LNCaP clone FGC (cell line): ENCODE results near the gene PATJ.

Source experiments
- DNase-seq: peaks from one replicate; pipeline ENCODE4 v3.0.0-alpha.2; 2011; ENCODE audit warnings: low read depth
- H3K4me3 ChIP-seq: 2 replicates; pipeline ENCODE4 v1.5.1; 2011; ENCODE audit warnings: mild to moderate bottlenecking, low read depth, low read length, control low read depth
- TF ChIP-seq, protein P1 (sequence below): IDR thresholded peaks from 2 replicates; pipeline ENCODE4 v1.5.1; 2012; ENCODE audit warnings: mild to moderate bottlenecking; ENCODE audit not compliant: control insufficient read depth, insufficient read depth; ENCODE audit errors: extremely low read depth

Gene PATJ

DNA sequence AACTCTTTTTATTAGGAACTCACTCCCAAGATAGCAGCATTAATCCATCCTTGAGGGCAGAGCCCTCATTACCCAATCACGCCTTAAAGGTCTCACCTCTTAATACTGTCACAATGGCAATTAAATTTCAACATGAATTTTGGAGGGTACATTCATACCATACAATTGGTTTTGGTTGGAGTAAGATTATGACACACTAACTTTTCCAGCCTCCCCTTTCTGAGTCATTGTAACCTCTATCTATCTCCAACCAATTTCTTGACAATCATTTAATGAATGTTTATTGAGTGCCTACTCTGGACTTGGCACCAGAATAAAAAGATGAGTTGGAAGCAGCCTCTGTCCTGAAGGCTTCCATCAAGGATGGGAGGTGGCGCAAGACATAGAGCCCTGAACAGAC lies 358.2 kb downstream of the PATJ start:
- DNase-seq, result no peak
- H3K4me3 ChIP-seq, result no peak overlapping the region
- TF ChIP-seq, protein P1, sequence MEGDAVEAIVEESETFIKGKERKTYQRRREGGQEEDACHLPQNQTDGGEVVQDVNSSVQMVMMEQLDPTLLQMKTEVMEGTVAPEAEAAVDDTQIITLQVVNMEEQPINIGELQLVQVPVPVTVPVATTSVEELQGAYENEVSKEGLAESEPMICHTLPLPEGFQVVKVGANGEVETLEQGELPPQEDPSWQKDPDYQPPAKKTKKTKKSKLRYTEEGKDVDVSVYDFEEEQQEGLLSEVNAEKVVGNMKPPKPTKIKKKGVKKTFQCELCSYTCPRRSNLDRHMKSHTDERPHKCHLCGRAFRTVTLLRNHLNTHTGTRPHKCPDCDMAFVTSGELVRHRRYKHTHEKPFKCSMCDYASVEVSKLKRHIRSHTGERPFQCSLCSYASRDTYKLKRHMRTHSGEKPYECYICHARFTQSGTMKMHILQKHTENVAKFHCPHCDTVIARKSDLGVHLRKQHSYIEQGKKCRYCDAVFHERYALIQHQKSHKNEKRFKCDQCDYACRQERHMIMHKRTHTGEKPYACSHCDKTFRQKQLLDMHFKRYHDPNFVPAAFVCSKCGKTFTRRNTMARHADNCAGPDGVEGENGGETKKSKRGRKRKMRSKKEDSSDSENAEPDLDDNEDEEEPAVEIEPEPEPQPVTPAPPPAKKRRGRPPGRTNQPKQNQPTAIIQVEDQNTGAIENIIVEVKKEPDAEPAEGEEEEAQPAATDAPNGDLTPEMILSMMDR, result no peak

DNA sequence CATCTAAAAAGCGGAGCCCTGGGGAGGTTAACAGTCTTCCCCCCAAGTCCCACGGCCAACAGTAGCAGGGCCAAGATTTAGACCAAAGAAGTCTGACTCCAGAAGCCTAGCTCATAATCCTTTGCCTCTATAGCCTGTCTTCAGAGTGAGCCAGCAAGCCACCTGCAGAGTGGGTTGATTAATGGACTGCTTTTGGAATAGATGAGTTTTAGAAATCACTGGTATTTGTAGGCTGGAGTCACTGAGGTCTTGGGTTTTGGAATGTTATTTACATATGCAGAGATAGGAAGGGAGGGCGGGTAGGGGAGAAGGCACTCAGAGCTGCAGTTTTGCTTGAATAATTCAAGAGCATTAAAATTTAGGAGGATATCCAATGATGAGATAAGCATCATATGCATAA lies 361.6 kb downstream of the PATJ start:
- TF ChIP-seq, protein P1, result no peak
- H3K4me3 ChIP-seq, result no peak overlapping the region
- no peak for DNase-seq

DNA sequence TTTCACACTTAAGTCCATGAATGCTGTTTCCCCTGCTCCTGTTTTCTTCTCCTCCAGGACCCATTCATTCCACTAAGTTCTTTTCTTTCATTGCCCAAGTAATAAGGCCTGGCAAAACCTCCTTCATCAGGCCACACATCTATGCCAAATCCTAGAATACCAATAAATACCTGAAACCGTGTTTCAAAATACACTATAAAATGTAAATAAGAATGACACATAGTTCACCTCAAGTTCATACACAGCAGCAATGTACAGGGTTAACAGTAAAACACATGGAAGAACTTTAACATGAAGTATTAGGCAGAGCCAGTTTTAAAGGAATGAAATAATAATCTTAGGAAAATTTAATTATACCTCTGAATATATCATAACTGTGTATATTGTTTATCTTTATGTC lies 365.6 kb downstream of the PATJ start:
- TF ChIP-seq, protein P1, result no peak
- H3K4me3 ChIP-seq, result no peak overlapping the region

DNA sequence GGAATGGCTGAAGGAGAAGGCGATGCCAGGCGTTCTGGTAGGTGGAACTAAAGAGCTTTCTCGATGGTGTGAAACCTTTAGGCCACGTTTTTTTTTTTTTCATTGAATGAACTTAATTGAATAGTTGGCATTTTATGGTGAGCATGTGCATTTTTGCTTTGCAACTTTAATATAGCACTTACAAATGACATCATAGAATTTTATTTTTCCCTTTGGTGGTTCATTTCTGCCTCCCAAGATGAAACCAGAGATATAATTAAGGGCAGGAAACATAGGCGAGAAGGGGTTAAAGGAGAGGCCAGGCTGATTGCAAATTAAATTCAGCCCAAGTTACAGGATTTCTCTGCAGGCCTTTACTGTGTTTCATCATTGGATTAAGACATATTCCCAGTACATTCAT lies 366.8 kb downstream of the PATJ start:
- DNase-seq, result no peak
- H3K4me3 ChIP-seq, result no peak overlapping the region
- TF ChIP-seq, protein P1, result no peak

More for the DNA sequence above, 365.6 kb downstream of the PATJ start:
- DNase-seq, result no peak

DNA sequence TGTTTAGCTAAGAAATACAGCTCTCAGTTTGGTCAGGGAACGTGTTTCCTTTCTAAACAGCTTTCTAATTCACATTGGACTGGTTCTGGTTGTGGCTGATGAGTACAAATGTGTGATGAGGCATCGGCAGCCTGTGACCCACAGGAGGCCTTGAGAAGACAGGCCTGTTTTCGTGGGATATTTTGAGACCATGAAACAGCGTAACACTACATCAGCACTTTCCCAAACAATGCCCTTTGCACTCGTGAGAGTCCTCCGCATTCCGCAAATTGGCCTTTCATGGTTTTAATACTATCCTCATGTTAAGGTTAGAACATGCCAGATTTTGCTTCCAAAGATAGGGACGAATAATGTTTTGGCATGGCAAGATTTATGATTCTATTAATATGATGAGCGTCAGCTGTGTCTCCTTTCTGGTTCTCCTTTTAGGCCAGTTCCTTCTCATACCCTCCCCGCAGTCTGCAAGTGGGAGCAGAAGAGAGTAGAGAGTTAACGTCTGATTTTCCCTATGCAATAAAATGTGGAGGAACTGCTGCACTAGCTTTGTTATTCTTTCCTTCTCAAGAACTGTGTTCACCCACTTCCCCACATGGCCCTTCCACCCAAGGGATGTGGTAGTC lies 368.0 kb downstream of the PATJ start:
- H3K4me3 ChIP-seq, result no peak overlapping the region
- DNase-seq, result no peak
- TF ChIP-seq, protein P1, result no peak

DNA sequence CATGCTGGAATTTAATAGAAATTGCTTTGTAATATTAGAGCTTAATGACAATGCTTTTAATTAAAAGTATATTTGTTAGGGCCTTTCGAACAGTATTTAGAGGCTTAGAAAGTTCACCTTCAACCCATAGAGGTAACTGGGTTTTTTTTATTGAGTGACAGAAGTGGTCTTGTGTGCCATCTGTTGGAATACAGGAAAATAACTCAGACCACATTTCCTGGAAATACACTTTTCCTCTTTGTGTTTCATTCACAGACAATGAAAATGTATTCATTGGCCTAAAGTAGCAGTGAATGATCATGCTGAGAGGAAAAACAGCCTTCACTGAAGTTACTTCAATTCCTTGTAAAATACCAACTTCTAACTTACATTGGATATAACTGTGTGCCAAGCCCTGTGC lies 368.8 kb downstream of the PATJ start:
- no peak overlapping the region for H3K4me3 ChIP-seq
- TF ChIP-seq, protein P1, result peak; percentile 25
- no peak for DNase-seq

DNA sequence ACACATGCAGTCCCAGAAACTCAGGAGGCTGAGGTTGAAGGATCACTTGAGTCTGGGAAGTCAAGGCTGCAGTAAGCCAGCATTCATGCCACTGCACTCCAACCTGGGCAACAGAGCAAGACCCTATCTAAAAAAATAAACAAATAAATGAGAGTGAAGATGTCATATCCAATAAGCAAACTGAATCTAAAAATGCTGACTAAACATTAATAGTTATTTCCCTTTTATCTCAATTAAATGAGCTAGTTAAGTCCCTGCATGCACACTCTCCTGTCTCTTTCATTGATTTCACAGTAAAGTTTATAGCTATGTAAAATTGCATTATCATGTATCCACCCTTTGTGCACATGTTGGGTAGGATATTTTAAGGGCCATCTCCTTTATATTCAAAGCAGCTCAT lies 371.2 kb downstream of the PATJ start:
- TF ChIP-seq, protein P1, result no peak
- no peak overlapping the region for H3K4me3 ChIP-seq
- no peak for DNase-seq
